H54 (cell line): ENCODE measurements around the gene SMC4.
A peak's percentile ranks its signal among the peaks of the same experiment; 100 is the strongest.

Experiments used
- DNase-seq: peaks from one replicate; pipeline ENCODE4 v3.0.0; 2011; ENCODE audit warnings: low spot score, mixed read lengths; ENCODE audit not compliant: insufficient read length
- FAIRE-seq: peaks from 3 replicates; lab custom pipeline; 2011; peaks lifted over from hg19 to GRCh38; lab: Jason Lieb, UNC
- POLR2A ChIP-seq: IDR thresholded peaks from 2 replicates; pipeline ENCODE4 v1.6.1; 2011; ENCODE audit warnings: low read depth, mild to moderate bottlenecking, low read length

The SMC4 gene

GRCh38 chr3:160379628-160380214 is 19.7 kb upstream of the SMC4 start:
- TF ChIP-seq POLR2A: no peak
- FAIRE-seq (no peak), DNase-seq (no peak)

GRCh38 chr3:160381470-160381869 is 18.0 kb upstream of the SMC4 start:
- peak; percentile 30 for FAIRE-seq
- DNase-seq: no peak
- no peak for TF ChIP-seq POLR2A

- TF ChIP-seq POLR2A: no peak
- DNase-seq (no peak), FAIRE-seq (no peak)
Observed at GRCh38 chr3:160384639-160385318, 14.7 kb upstream of the SMC4 start.

- no peak for TF ChIP-seq POLR2A
- FAIRE-seq (no peak), DNase-seq (no peak)
Observed at GRCh38 chr3:160390565-160391138, 8.8 kb upstream of the SMC4 start.

- no peak for DNase-seq
- no peak for TF ChIP-seq POLR2A
- FAIRE-seq: no peak
Observed at GRCh38 chr3:160392798-160393197, 6.7 kb upstream of the SMC4 start.

- FAIRE-seq (no peak), DNase-seq (no peak)
- TF ChIP-seq POLR2A: no peak
Observed at GRCh38 chr3:160393346-160394008, 6.0 kb upstream of the SMC4 start.

GRCh38 chr3:160394009-160394392 is 5.4 kb upstream of the SMC4 start:
- TF ChIP-seq POLR2A: no peak
- no peak for DNase-seq
- no peak for FAIRE-seq

GRCh38 chr3:160395297-160395696 is 4.2 kb upstream of the SMC4 start:
- FAIRE-seq (peak; percentile 96), DNase-seq (no peak)
- no peak for TF ChIP-seq POLR2A

- FAIRE-seq: no peak
- TF ChIP-seq POLR2A: no peak
- DNase-seq: no peak
Observed at GRCh38 chr3:160398820-160399124, 678 bp upstream of the SMC4 start.

GRCh38 chr3:160400030-160400701 is 716 bp downstream of the SMC4 start:
- DNase-seq (no peak), FAIRE-seq (no peak)
- TF ChIP-seq POLR2A: no peak

- FAIRE-seq (no peak), DNase-seq (no peak)
- TF ChIP-seq POLR2A: no peak
Observed at GRCh38 chr3:160400702-160401150, 1.3 kb downstream of the SMC4 start.

GRCh38 chr3:160401291-160402095 is 2.0 kb downstream of the SMC4 start:
- TF ChIP-seq POLR2A: no peak
- DNase-seq (no peak), FAIRE-seq (peak; percentile 65)
